K562 (cell line): ENCODE data around the gene RNF167.

Experiments
- EP300 ChIP-seq: IDR thresholded peaks from 2 replicates; pipeline ENCODE4 v1.6.1; 2012; ENCODE audit warnings: low read length, improper control_type of control experiment
- HMG20A ChIP-seq: fragments of 450-650 bp; formaldehyde crosslinking; conservative IDR thresholded peaks from 2 replicates; pipeline ENCODE4 v1.4.0; 2020; ENCODE audit warnings: mild to moderate bottlenecking, mixed read lengths
- SMARCC2 ChIP-seq: fragments of 450-650 bp; IDR thresholded peaks from 2 replicates; pipeline ENCODE4 v1.6.1; 2017; ENCODE audit warnings: antibody characterized with exemption, moderate library complexity, mild to moderate bottlenecking, low read depth
- ZBTB1 ChIP-seq: sonication (generic); formaldehyde crosslinking; IDR thresholded peaks from 2 replicates; pipeline ENCODE4 v1.8.1; 2023; ENCODE audit warnings: missing genetic modification reagents, low read depth, mild to moderate bottlenecking, borderline replicate concordance

DNA sequence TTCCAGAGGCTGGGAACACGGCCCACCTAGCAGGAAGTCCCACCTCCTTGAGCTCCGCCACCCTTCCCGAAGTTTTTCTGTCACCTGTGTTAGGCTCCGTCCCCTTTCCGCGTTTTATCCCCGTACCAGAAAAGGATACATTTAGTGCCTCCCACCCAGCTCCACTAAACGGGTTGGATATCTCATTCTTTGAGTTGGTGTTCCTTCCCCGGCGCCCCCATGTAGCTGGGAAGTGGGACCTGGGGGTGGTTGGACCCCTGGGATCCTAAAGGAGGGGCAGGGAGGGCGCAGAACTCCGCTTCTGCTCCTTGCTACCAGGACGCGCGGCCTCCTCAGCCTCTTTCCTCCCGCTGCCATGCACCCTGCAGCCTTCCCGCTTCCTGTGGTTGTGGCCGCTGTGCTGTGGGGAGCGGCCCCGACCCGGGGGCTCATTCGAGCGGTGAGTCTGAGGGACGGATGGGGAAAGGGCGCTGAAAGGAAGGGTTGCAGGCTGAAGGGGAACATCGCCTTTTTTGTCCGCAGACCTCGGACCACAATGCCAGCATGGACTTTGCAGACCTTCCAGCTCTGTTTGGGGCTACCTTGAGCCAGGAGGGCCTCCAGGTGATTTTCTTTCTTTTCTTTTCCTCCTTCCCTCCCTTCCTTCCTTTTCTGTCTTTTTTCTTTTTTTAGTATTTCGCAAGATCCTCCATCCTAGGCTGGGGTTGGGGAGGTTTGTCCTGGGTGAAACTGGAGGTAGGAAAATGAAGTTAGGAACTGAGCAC lies 669 bp downstream of the RNF167 start:
- TF ChIP-seq ZBTB1 (CRISPR knock-in tag) = no peak
- TF ChIP-seq EP300 = no peak
- TF ChIP-seq HMG20A (CRISPR knock-in tag) = no peak
- no peak for TF ChIP-seq SMARCC2
